CD8-positive, alpha-beta memory T cell (primary cell): ENCODE results near the gene SPAG7. TPM values are rescaled to one million over a fixed set of nuclear protein-coding genes. Genes with fewer than 3 reads are reported as not detected.

Source experiments
- CTCF ChIA-PET: fragments of 350-600 bp; sonication (Branson Sonifier 250); formaldehyde crosslinking; loops from one replicate; lab custom pipeline; 2021; ENCODE audit warnings: antibody characterized with exemption; lab: Charles Lee
- POLR2A ChIA-PET: fragments of 350-600 bp; sonication (Branson Sonifier 250); formaldehyde crosslinking; loops from one replicate; lab custom pipeline; 2021; ENCODE audit warnings: antibody characterized with exemption; lab: Charles Lee
- DNase-seq, 5 donors: peaks; one replicate each; pipeline versions ENCODE4 v3.0.0 to v3.0.0-alpha.2; 2020 to 2022; ENCODE audit warnings: mixed read lengths in 1 of 5
- H3K27ac ChIP-seq: one replicate; pipeline ENCODE4 v1.7.0; 2013; ENCODE audit warnings: low read depth, mild to moderate bottlenecking, low read length, moderate library complexity
- H3K27me3 ChIP-seq: 2 replicates; pipeline ENCODE4 v1.7.0; 2013; ENCODE audit warnings: low read length, mild to moderate bottlenecking; ENCODE audit not compliant: insufficient read depth, poor library complexity, severe bottlenecking
- H3K36me3 ChIP-seq: 2 replicates; pipeline ENCODE4 v1.7.0; 2013; ENCODE audit warnings: mild to moderate bottlenecking, low read length, moderate library complexity; ENCODE audit not compliant: insufficient read depth
- H3K4me1 ChIP-seq: 2 replicates; pipeline ENCODE4 v1.7.0; 2013; ENCODE audit warnings: mild to moderate bottlenecking, low read length, moderate library complexity; ENCODE audit not compliant: insufficient read depth
- H3K4me3 ChIP-seq: 2 replicates; pipeline ENCODE4 v1.7.0; 2013; ENCODE audit warnings: mild to moderate bottlenecking, low read length
- H3K9me3 ChIP-seq: 2 replicates; pipeline ENCODE4 v1.7.0; 2013; ENCODE audit warnings: mild to moderate bottlenecking, low read length
- H3K27ac Mint-ChIP-seq, 8 donors: one replicate each; pipeline ENCODE4 v1.8.0; 2020 to 2021; ENCODE audit warnings: mixed read lengths in 8 of 8, mild to moderate bottlenecking in 6 of 8, inconsistent platforms in 3 of 8, moderate library complexity in 3 of 8
- H3K27me3 Mint-ChIP-seq, 2 donors: one replicate each; pipeline ENCODE4 v1.8.0; 2020 to 2021; ENCODE audit warnings: mixed read lengths in 2 of 2, mild to moderate bottlenecking in 1 of 2, moderate library complexity in 1 of 2
- H3K36me3 Mint-ChIP-seq, 3 donors: one replicate each; pipeline ENCODE4 v1.8.0; 2020 to 2021; ENCODE audit warnings: mixed read lengths in 3 of 3, inconsistent platforms in 1 of 3, mild to moderate bottlenecking in 1 of 3
- H3K4me1 Mint-ChIP-seq, 3 donors: one replicate each; pipeline ENCODE4 v1.8.0; 2020 to 2021; ENCODE audit warnings: mixed read lengths in 3 of 3, inconsistent platforms in 1 of 3, mild to moderate bottlenecking in 1 of 3
- H3K4me3 Mint-ChIP-seq, 7 donors: one replicate each; pipeline ENCODE4 v1.8.0; 2020 to 2021; ENCODE audit warnings: mixed read lengths in 7 of 7, mild to moderate bottlenecking in 6 of 7, moderate library complexity in 4 of 7, inconsistent platforms in 2 of 7
- H3K9me3 Mint-ChIP-seq, 5 donors: one replicate each; pipeline ENCODE4 v1.8.0; 2020 to 2022; ENCODE audit warnings: mixed read lengths in 5 of 5, mild to moderate bottlenecking in 3 of 5, moderate library complexity in 2 of 5, inconsistent platforms in 1 of 5
- polyA plus RNA-seq: library from polyadenylated mRNA; unstranded; fragments of 300-500 nt; fragmentation: Illumina TruSeq; gene quantifications from one replicate; pipeline ENCODE4 v1.2.3, GENCODE V29; 2021
- total RNA-seq, 2 experiments: library from RNA; stranded (reverse); gene quantifications; one replicate each; pipeline ENCODE4 v1.2.3, GENCODE V29; 2021

The SPAG7 gene
- total and polyA plus RNA-seq, 3 experiments from 2014 or later = 63.4 to 112 (median 64.2) TPM

DNA sequence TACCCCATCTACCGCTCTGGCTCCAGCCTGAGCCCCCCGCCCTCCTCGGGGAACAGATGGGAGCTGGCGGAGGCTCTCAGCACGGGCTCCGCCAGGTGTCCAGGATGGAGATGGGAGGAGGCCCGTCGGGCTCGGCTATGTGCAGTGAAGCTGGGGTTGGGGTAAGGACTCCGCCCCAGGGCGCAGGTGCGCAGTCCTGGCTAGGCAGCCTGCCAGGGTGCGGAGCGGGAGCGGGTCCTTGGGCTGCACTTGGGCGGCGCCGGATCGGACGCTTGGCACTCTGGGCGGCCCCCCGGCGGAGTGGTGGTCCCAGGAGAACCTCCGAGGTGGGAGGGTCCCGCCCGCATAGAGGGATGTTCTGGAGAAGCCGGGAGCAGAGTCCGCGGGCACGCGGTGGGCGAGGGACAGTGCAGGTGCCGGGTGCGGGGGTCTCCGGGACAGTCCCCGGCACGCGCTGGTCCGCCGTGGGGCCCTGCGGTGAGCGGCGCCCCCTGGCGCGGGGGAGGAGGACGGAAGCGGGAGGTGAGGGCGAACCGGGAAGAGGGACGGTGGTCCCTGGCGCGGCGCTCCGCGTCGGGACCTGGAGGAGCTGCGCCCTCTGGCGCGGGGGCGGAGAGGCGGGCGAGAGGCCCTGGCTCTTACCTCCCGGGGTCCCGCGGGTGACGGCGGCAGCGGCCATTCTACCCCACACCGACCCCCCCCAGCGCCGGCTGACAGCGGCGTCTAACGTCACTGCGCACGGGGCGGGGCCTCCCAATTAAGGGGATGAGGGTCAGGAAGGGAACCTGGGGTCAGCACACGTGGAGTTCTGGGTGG lies 19.5 kb upstream of the SPAG7 start, which contains the start of gene CAMTA2:
CAMTA2 (minus strand) TSS at position 725 of the 816 bp plus-strand sequence. CDS start 1,453 bp downstream, outside the sequence.
- Mint-ChIP-seq H3K27ac (peak within 1 kb of the TSS; percentile 87 to 98 (median 95)), H3K4me1 (peaks cover 31 to 46% (median 42%) of the 10 kb centered on the region in 3 donors), H3K4me3 (peak within 1 kb of the TSS; percentile 91 to 96 (median 93)), H3K9me3 (no peaks in the 10 kb centered on the region), H3K36me3 (peaks cover 0 to 32% (median 8%) of the 10 kb centered on the region in 3 donors), H3K27me3 (peaks cover 0 to 1% of the 10 kb centered on the region in 2 donors)
- Histone ChIP-seq H3K27ac (peak within 1 kb of the TSS; percentile 88), H3K36me3 (no peaks in the 10 kb centered on the region), H3K4me3 (peak within 1 kb of the TSS; percentile 94), H3K4me1 (peaks cover 33% of the 10 kb centered on the region), H3K27me3 (no peaks in the 10 kb centered on the region), H3K9me3 (no peaks in the 10 kb centered on the region)
- ChIA-PET POLR2A (interaction anchor here (0.5 to 2.6 kb wide), 10 partner anchors 11 to 68 kb away, joined by 3 to 20 read pairs (median 3); partner anchors contain the start of genes INCA1, KIF1C, PFN1 and RNF167), CTCF (interaction anchor here (0.7 to 4.1 kb wide), 17 partner anchors 7 to 277 kb away, joined by 3 to 19 read pairs (median 3); partner anchors contain the start of genes CHRNE, RNF167, SLC25A11 and SPAG7)
- peak; percentile 80 to 92 (median 87) for DNase-seq

DNA sequence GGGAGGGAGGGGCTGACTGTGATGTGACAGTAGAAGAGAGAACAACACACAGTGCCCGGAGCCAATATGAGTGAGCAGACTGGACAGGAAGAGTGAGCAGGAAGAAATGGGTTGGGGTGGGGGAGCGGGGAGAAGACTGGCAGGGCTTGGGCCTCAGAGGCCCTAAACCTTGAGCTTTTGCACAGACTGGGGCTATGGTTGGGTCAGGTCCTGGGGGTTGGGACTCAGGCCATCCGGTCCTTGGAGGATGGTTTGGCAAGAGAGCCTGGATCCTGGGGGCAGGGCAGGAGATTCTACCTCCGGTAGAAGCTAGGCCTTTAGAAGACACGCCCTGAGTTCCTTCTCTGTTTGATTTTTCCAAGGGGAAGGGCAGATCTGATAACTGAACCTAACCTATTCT lies 18.8 kb upstream of the SPAG7 start:
- H3K4me3 Mint-ChIP-seq = peak overlapping the region; percentile 91 to 96 (median 93)
- H3K27ac ChIP-seq = peak overlapping the region; percentile 88
- peaks cover under 1% of the 10 kb centered on the region for H3K36me3 ChIP-seq
- no peaks in the 10 kb centered on the region for H3K27me3 ChIP-seq
- H3K9me3 Mint-ChIP-seq = no peaks in the 10 kb centered on the region
- peak in 1 of 5 donors; percentile 45 for DNase-seq
- CTCF ChIA-PET = interaction anchor here (0.7 to 3.3 kb wide), 9 partner anchors 9 to 83 kb away, joined by 3 to 18 read pairs (median 6); partner anchors contain the start of genes CHRNE, RNF167, SLC25A11 and SPAG7
- H3K4me1 ChIP-seq = peaks cover 33% of the 10 kb centered on the region
- no peaks in the 10 kb centered on the region for H3K9me3 ChIP-seq
- H3K4me3 ChIP-seq = peak overlapping the region; percentile 94
- peaks cover 0 to 40% (median 4%) of the 10 kb centered on the region in 3 donors for H3K36me3 Mint-ChIP-seq
- H3K27me3 Mint-ChIP-seq = peaks cover 0 to 1% of the 10 kb centered on the region in 2 donors
- peak overlapping the region; percentile 87 to 98 (median 91) for H3K27ac Mint-ChIP-seq
- POLR2A ChIA-PET = interaction anchor here (0.6 to 2.6 kb wide), 6 partner anchors 11 to 69 kb away, joined by 3 to 20 read pairs (median 3); partner anchors contain the start of genes INCA1, KIF1C, PFN1 and RNF167
- peaks cover 31 to 46% (median 42%) of the 10 kb centered on the region in 3 donors for H3K4me1 Mint-ChIP-seq

DNA sequence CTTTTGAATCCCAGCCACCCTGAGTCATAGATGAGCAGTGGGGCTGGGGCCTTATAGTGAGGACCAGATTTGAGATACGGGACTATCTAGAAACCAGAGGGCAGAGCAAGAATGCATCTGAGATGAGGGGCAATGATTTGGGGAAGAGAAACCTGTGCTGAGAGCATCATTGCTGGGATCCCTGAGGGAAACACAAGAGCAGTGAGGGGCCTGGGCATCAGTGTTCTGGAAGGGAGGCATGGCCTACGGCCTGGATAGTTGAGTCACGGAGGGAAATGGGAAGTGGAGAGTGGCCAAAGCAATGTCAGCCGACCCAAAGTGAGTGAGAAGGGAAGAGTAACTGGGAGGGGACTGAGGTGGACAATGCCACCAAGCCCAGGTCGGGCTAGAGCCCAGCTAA lies 14.7 kb upstream of the SPAG7 start:
- Histone ChIP-seq H3K27ac (no peak overlapping the region), H3K27me3 (no peaks in the 10 kb centered on the region), H3K36me3 (peaks cover 32% of the 10 kb centered on the region), H3K4me3 (no peak overlapping the region), H3K4me1 (peaks cover 22% of the 10 kb centered on the region), H3K9me3 (no peaks in the 10 kb centered on the region)
- peaks cover 20 to 33% (median 29%) of the 10 kb centered on the region in 3 donors for H3K4me1 Mint-ChIP-seq
- no peaks in the 10 kb centered on the region for H3K27me3 Mint-ChIP-seq
- H3K9me3 Mint-ChIP-seq = no peaks in the 10 kb centered on the region
- peak overlapping the region in 2 of 8 donors; percentile 12 to 47 for H3K27ac Mint-ChIP-seq
- peaks cover 5 to 72% (median 12%) of the 10 kb centered on the region in 3 donors for H3K36me3 Mint-ChIP-seq
- ChIA-PET POLR2A (no interaction called here), CTCF (interaction anchor here (1.0 to 1.5 kb wide), 2 partner anchors 73 to 80 kb away, joined by 4 to 5 read pairs; no protein-coding TSS in a partner anchor)
- DNase-seq = no peak
- no peak overlapping the region for H3K4me3 Mint-ChIP-seq

DNA sequence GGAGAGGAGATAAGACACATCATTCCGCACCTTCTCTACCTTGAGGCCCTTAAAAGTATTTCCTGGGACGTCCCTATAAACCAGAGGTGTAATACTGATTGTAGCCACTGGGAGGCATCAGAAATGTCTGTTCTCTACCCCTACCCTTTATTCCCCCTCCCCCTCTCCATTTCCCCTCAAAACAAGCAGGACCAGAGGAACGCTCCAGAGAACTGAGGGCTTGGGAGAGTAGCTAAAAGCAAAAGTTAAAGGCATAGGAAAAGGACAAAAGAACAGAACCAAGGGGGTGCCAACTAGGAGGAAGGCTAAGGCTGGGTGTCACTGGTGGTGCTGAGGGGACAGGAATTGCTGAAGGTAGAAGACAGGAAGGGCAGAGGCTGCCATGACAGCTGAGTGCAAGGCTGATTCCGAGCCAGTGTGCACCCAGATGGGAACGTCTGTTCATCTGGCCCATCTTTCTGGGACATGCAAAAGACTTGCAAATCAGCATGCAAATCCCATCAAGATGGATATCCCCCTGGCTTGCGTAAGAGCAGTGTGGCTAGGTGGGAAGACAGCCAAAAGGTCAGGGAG lies 13.1 kb upstream of the SPAG7 start:
- peaks cover 12 to 21% (median 19%) of the 10 kb centered on the region in 3 donors for H3K4me1 Mint-ChIP-seq
- Histone ChIP-seq H3K27me3 (no peaks in the 10 kb centered on the region), H3K27ac (no peak overlapping the region), H3K36me3 (peaks cover 40% of the 10 kb centered on the region), H3K9me3 (no peaks in the 10 kb centered on the region), H3K4me3 (no peak overlapping the region), H3K4me1 (peaks cover 11% of the 10 kb centered on the region)
- ChIA-PET CTCF (interaction anchor here (0.7 to 3.1 kb wide), 19 partner anchors 9 to 105 kb away, joined by 3 to 19 read pairs (median 4); partner anchors contain the start of genes PFN1, RNF167, SLC25A11 and SLC52A1), POLR2A (interaction anchor here (0.6 to 2.1 kb wide), 2 partner anchors 17 to 91 kb away, joined by 3 to 7 read pairs; partner anchors contain the start of genes INCA1 and KIF1C)
- peaks cover 5 to 72% (median 14%) of the 10 kb centered on the region in 3 donors for H3K36me3 Mint-ChIP-seq
- H3K27me3 Mint-ChIP-seq = no peaks in the 10 kb centered on the region
- no peaks in the 10 kb centered on the region for H3K9me3 Mint-ChIP-seq
- H3K27ac Mint-ChIP-seq = peak overlapping the region; percentile 55 to 89 (median 78)
- H3K4me3 Mint-ChIP-seq = peak overlapping the region in 1 of 7 donors; percentile 33
- peak in 3 of 5 donors; percentile 26 to 59 (median 48) for DNase-seq

- POLR2A ChIA-PET = no interaction called here
- no peak overlapping the region for H3K4me3 ChIP-seq
- Mint-ChIP-seq H3K9me3 (no peaks in the 10 kb centered on the region), H3K27me3 (no peaks in the 10 kb centered on the region), H3K27ac (peak overlapping the region in 1 of 8 donors; percentile 81), H3K4me1 (peaks cover 10 to 15% (median 13%) of the 10 kb centered on the region in 3 donors), H3K36me3 (peaks cover 5 to 81% (median 19%) of the 10 kb centered on the region in 3 donors), H3K4me3 (peak overlapping the region in 1 of 7 donors; percentile 48)
- no peak for DNase-seq
- CTCF ChIA-PET = interaction anchor here (1.1 to 3.1 kb wide), 5 partner anchors 11 to 84 kb away, joined by 3 to 19 read pairs (median 4); no protein-coding TSS in a partner anchor
- peaks cover 44% of the 10 kb centered on the region for H3K36me3 ChIP-seq
- H3K9me3 ChIP-seq = no peaks in the 10 kb centered on the region
- no peaks in the 10 kb centered on the region for H3K27me3 ChIP-seq
- H3K4me1 ChIP-seq = peaks cover 11% of the 10 kb centered on the region
- H3K27ac ChIP-seq = no peak overlapping the region
These were observed 11.1 kb upstream of the SPAG7 start for GRCh38 chr17:4978726-4979125.

DNA sequence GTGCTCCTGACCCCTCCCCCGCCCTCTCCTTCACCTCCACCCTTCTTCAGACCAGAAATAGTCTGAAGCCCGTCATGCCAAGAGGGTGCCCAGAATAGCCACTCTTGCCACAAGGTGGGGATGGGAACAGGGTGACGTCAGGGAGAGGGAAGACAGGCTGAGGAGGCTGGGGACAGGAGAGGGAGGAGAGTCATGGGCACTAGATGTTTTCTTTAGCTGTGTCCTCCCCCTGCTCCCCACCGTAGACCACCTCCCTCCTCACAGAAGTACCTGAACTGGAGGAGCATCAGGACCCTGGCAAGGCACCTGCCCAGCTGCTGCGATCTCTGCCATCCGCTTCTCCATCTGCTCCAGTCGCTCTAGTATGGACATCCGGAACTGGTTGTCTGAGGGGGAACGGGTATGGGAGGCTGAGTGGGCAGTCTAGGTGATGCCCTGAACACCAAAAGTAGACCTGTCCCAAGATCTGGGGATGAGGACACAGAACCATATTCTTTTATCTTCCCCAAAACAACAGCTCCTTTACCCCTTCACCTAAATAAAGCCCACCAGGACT lies 6.6 kb upstream of the SPAG7 start:
- Mint-ChIP-seq H3K36me3 (peaks cover 0 to 83% (median 13%) of the 10 kb centered on the region in 3 donors), H3K4me1 (peaks cover 4 to 10% (median 8%) of the 10 kb centered on the region in 3 donors), H3K4me3 (no peak overlapping the region), H3K9me3 (no peaks in the 10 kb centered on the region), H3K27ac (peak overlapping the region in 4 of 8 donors; percentile 1 to 70 (median 62)), H3K27me3 (no peaks in the 10 kb centered on the region)
- Histone ChIP-seq H3K27ac (no peak overlapping the region), H3K4me1 (peaks cover 3% of the 10 kb centered on the region), H3K9me3 (no peaks in the 10 kb centered on the region), H3K4me3 (no peak overlapping the region), H3K36me3 (peaks cover 43% of the 10 kb centered on the region), H3K27me3 (no peaks in the 10 kb centered on the region)
- CTCF ChIA-PET = interaction anchor here (0.9 kb wide), 1 partner anchor 89 kb away, joined by 3 read pairs; no protein-coding TSS in a partner anchor
- POLR2A ChIA-PET = no interaction called here
- DNase-seq = no peak
